Middle frontal gyrus (tissue), 1 donor: ENCODE data around the gene TFPI.

Experiments used
- DNase-seq: peaks from one replicate; pipeline ENCODE4 v3.0.0-alpha.2; 2015; ENCODE audit warnings: low spot score; ENCODE audit errors: extremely low spot score

Gene TFPI

GRCh38 chr2:187421519-187421918, 132.7 kb downstream of the TFPI start:
- DNase-seq = no peak

- no peak for DNase-seq
These were observed 134.4 kb downstream of the TFPI start for GRCh38 chr2:187419808-187420207.

GRCh38 chr2:187415449-187415848, 138.8 kb downstream of the TFPI start:
- DNase-seq = no peak
